Anterior cingulate cortex (tissue), 58 donors: ENCODE results near the gene NFIX.

Experiments used
- DNase-seq, 58 donors: peaks; one replicate each; lab custom pipeline; 2025; lab: John Stamatoyannopoulos, UW

Gene NFIX

DNA sequence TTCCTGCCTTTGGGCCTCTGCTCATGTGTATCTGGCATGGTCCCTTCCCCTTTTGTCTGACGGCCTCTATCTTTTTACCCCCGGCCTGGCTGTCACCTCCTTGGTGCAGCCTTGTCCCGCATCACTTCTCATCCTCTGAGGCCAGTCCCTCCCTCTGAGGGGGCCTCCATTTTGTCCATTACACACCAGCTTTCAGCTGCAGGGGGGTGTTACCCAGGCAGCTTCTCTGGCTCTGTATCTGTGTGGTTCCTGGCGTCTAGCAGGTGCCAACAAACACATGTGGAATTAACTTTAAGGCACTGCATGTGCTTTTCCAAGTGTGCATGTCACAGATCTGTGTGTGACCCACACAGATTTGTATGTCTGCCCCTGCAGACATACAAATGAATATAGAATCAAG is 55.0 kb downstream of the NFIX start:
- DNase-seq: no peak

DNA sequence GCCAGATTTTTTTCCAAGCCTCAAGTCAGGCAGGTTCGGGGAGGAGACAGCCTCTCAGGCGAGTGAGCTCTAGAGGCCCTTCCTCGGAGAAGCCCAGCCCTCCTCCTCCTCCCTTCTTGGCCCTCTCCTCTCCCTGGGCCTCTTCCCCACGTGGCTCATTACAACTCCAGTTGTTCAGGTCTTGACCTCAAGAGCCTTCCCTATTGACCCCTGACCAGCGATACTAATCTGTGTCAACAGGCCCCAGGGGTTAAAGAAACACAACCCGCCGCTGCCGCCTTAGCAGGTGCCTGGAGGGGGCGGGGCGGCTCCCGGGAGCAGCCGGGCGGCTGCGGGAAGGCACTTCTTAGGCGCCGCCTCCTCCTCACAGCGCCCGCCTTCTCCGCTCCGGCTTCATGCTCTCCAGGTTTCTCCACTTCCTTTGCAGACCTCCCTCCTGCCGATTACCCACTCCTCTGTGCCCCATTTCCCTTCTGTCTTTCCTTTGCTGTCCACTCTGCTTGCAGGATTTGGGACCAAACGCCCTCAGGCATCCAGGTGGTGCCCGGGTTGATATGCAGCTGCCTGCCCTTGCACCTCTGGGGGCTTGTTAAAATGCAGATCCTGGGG is 56.4 kb downstream of the NFIX start:
- DNase-seq: peak in 15 of 58 donors; percentile 15 to 58 (median 41)

DNA sequence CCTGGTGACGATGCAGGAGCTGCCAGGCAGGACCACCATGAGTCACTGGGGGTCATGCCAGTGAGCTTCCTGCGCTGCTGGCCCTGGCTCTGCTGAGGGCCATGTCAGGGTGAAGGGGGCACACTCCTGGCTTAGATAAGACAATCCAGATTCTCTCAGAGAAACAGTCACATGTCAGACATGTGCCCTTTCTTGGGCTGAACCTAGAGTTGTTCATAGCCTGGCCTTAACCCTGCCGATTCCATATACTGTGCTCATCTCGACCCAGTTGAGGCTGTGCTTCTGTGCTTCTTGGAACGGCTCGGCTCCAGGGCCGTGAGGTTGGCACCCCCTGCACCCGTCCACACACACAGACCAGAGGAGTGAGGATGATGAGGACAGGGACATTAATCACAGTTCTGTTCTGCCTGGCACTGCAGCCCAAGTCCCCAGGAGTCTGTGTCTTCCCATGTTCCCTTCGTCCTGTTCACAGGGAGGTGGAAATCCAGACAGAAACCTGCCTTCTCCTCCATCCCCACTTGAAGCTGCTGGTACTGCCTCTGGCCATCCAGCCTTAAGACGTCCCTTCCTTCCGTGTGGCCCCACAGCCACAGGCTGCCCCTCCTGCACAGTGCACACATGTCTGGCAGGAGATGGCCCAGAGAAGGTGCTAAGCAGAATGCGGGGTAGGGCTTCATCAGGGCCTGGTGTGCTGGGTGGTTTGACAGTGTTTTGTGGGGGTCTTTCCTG is 57.3 kb downstream of the NFIX start:
- DNase-seq: no peak

GRCh38 chr19:13053238-13053637 is 58.0 kb downstream of the NFIX start:
- no peak for DNase-seq

DNA sequence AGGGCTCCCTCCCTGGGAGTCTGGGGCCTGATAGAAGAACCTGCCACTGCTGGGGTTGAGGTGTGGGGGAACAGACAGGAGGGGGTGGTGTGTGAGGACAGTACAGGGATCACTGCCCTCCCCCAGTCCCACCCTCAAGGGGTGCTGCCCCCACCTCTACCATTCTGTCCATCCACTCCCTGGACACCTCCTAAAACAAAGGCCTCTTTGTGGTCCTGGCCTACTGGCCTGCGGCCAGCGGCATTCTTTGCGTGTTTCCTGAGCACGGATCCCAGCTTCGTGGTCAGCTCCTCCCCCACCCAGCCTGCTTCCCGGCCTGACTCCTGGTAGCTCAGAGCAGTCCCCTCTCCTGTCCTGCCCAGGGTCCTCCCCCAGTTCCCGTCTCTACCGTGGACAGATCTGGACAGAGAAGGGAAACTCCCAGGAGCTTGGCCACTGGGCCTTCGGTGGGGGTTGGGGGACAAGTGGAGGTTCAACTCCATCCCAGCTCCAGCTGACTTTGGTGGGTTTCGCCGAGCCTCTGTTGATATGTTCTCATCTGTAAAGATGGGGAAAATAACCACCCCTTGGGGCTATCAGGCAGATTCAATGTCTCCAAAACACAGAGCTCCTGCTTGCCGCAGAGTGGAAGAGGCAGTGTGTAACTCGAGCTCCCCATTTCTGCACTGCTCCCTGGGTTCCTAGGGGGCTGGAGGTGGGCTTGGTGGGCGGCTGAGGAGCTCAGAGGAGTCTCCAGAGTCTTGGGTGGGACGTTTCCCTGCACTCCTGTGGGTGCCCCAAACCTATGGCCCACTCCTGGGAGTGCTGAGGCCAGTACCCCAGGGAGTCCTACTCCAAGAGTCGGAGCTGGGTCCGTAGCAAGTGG is 58.7 kb downstream of the NFIX start:
- DNase-seq: peak in 40 of 58 donors; percentile 10 to 92 (median 50)

GRCh38 chr19:13054626-13055212 is 59.4 kb downstream of the NFIX start:
- DNase-seq: peak in 1 of 58 donors; percentile 53

DNA sequence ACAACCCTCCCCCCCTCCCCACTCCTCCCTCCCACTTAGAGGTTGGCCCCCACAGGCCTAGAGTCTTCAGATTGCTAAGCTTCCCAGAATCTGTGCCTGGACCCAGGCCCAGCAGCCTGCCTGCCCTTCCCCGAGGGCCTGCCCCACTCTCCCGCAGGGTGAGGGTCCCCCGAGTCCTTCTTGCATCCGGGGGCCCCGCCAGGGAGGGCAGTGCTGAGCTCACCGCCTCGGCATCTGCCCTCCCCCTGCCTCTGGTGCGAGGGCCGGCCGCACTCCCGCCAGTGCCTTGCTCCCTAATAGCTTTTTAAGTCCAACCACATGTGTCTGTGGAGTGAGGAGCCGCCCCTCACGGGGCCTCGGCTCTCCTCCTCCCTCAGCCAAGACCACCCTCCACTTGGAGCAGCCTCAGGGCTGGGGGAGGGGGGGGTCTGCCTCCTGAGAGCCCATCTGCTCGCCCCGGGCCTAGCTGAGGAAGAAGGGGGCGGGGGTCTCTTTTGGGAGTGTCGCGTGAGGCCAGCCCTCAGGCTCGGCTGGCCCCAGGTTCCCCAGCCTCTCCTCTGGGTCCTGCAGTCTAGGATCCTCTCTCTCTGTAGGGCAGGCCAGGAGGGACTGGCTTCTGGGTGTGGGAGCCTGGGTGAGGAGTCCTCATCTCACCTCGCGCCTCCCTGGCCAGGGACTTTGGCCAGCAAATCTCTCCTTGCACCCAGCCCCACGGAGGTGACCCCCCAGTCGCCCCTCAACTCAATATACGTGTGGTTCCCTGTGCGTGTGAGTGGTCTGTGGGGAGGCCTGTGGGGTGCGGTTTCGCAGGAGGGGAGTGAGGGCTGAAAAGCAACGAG is 60.2 kb downstream of the NFIX start:
- DNase-seq: peak in 17 of 58 donors; percentile 13 to 62 (median 34)

DNA sequence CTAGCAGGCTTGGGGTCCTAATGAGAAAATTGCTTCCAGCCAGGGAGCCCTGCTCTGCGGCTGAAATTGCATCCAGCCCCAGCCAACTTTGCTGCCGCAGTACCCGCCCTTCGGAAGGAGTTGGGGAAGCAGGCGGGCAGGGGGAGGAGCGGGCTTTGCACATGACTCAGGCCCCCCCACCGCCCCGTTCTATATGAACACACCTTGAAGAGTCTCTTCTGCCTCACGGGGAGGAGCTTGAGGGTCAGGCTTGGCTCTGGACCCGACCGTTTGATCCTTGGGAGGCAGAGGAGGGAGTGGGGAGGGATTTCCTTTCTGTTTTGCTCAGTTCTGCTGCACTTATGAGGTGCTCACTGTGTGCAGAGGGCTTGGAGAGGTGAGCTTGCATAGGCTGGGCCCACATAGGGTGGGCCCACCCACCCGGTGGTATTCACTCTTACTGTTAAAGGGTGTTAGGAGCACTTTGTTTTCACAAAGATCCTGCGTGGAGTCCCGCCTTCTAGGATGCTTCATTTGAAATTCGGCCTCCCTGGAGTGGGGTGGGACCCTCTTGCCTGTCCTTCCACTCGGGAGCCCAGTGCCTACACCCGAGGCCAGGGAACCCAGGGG is 60.9 kb downstream of the NFIX start:
- no peak for DNase-seq

- DNase-seq: peak in 1 of 58 donors; percentile 7
Measured at GRCh38 chr19:13057147-13057572, 61.9 kb downstream of the NFIX start.

DNA sequence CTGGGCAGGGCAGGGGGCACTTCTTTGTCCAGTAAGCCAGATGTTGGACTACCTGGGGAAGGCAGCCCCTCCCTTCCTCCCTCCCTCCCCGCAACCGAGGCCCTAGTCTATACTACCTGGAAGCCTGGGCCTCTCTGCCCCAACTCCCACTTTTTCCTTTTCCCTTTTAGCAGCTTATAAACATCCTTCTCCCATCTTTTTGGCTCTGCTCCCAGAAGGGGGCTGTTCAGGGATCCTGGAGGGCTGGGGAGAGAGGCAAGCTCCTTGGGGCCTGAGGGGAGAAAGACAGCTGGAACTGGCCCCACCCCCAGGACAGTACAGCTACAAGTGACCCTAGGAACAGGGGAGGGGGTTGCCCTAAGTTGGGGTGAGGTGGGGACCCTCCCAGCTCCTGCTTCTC is 62.5 kb downstream of the NFIX start:
- DNase-seq: no peak

- DNase-seq: no peak
Measured at GRCh38 chr19:13058951-13059660, 63.8 kb downstream of the NFIX start.

DNA sequence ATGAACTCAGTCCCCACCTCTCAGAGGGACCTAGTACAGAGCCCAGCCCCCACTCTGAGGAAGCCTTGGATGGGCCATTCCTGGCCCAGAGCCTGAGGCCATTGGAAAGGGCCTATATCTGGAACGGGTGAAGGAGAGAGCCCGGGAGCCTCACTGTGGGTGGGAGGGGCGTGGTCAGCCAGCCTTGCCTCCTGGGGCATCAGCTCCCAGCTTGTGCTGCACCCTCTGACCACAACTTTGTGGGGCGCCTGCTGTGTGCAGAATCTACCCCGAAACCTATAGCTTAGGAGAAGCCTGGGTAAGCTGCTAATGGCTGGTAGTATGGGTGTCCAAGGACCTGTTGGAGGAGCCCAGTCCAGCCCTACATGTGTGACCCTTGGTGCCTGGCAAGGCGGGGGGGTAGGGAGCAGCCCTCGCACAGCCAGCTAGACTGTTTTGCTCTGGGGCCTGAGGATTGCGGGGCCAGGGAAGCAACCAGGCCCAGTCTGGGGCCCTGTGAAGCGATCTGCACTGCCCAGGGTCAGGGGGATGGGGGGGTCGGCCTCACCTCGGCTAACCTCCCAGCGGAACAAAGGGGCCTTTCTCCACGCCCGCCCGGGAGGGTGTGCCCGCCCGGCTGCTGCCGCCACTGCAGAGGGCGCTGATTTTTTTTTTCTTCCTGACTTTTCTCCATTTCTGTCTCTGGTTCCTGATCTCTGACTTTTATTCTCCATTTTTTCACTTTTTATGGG is 65.1 kb downstream of the NFIX start:
- peak in 31 of 58 donors; percentile 21 to 77 (median 51) for DNase-seq

- peak in 56 of 58 donors; percentile 32 to 88 (median 76) for DNase-seq
Measured at GRCh38 chr19:13060964-13061927, 66.0 kb downstream of the NFIX start.

DNA sequence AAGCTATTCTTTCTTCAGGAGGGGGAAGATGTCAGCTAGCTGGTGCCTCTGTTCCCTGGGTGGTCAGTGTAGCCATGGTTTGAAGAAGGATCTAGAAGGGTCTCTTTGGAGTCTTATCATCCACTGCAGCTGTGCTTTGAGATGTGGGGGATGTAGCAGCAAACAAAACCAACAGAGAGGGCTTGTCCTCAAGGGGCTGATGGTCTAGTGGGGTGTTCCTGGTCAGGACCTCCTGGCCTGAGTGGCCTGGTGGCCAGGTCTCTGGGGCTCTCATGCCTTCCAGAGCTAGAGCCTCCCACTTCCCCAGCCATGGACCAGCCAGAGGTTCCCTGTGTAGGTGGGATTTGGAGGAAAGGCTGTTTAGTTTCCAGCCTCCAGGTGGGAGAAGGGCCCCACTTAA is 67.0 kb downstream of the NFIX start:
- no peak for DNase-seq

- DNase-seq: peak in 20 of 58 donors; percentile 16 to 76 (median 46)
Measured at GRCh38 chr19:13063461-13064091, 68.3 kb downstream of the NFIX start.

GRCh38 chr19:13064092-13064489 is 68.8 kb downstream of the NFIX start:
- DNase-seq: peak in 16 of 58 donors; percentile 28 to 76 (median 50)
